Inflammatory macrophage (primary cell): ENCODE data around the gene ZNF793.

Experiments used
- DNase-seq, 2 donors: peaks; one replicate each; pipeline ENCODE4 v3.0.0-alpha.2; 2020 to 2022

ZNF793 gene

DNA sequence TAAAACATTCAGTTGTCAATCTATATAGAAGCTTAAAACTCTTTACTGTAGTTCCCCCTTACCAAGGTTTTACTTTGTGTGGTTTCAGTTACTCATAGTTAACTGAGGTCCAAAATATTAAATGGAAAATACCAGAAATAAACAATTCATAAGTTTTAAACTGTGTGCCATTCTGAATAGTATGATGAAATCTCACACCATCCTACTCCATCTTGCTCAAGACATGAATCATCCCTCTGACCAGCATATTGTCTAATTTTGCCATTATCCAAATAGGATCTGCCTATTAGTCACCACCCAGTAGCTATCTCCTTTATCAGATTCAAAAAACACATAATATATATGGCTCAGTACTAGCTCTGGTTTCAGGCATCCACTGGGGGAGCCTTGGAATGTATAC is 65.5 kb downstream of the ZNF793 start:
- DNase-seq, result peak; percentile 30 to 37

DNA sequence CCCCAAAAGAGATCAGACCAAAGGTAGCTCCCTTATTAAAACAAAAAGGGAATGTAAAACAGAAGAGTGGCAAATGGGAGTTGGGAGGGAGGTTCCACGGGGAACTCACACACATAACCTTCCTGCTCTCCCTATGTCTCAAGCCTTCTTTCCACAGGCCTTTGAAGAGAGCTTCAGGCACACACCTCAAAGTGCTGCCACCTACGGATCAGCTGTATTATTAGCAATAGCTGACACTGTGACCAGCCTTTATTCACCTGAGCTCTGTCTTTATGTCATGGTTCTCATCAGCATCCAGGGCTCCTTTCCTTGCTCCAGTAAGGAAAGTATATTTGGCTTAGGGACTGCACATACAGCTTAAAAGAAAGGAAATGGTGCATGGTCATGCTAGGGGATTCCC is 76.6 kb downstream of the ZNF793 start:
- DNase-seq, result no peak
